Measurements from ENCODE around the gene PHLDA2. TPM values are rescaled to one million over a fixed set of nuclear protein-coding genes. Genes with fewer than 3 reads are reported as not detected.

PHLDA2 gene
- polyA plus RNA-seq, 2 of the 4 experiments (the other 2 are of a cell fraction) = 7.0 to 49.6 TPM

DNA sequence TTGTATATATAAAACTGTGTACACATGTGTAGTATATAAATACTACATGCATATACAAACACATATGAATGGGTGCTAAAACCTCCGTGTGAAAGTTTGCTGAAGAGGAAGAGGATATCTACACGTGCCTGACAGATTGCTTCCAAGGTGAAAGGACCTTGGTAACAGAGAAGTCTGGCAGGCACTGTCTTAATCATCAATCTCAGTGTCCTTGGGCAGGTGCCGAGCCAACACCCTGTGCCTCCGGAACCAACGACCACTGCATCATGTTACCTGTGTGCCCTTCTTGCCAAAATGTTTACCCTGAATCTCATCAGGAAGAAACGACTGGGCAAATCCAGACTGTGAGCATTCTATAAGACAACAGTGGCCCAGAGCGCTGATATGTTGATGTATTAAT, 47.9 kb upstream of the PHLDA2 start:
- H3K4me3 ChIP-seq = no peak overlapping the region
- no peak overlapping the region for H3K4me2 ChIP-seq
- FAIRE-seq = no peak
- no peaks in the 10 kb centered on the region for H3K9me3 ChIP-seq
- TF ChIP-seq RNF2 (IDR thresholded peaks at IDR 0.05; ENCODE audit: borderline replicate concordance, low read depth) (no peak), NR3C1 (IDR thresholded peaks at IDR 0.05) (no peak), BHLHE40 (IDR thresholded peaks at IDR 0.05; ENCODE audit: low read depth, low read length) (no peak), POLR2A (IDR thresholded peaks at IDR 0.05; ENCODE audit: low read length) (no peak), ESRRA (IDR thresholded peaks at IDR 0.05; ENCODE audit: borderline replicate concordance, low read length) (no peak), HOXA7 (CRISPR knock-in tag; IDR thresholded peaks at IDR 0.05) (no peak), GATA3 (IDR thresholded peaks at IDR 0.05; ENCODE audit: borderline replicate concordance) (no peak), SMC3 (IDR thresholded peaks at IDR 0.05) (no peak)
- TF ChIP-seq, protein P1, sequence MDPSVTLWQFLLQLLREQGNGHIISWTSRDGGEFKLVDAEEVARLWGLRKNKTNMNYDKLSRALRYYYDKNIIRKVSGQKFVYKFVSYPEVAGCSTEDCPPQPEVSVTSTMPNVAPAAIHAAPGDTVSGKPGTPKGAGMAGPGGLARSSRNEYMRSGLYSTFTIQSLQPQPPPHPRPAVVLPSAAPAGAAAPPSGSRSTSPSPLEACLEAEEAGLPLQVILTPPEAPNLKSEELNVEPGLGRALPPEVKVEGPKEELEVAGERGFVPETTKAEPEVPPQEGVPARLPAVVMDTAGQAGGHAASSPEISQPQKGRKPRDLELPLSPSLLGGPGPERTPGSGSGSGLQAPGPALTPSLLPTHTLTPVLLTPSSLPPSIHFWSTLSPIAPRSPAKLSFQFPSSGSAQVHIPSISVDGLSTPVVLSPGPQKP (IDR thresholded peaks at IDR 0.05; ENCODE audit: low read depth, low read length) = no peak
- DNase-seq (ENCODE audit: low read depth in 1 of 2, low spot score in 1 of 2) = no peak
- no peak for ATAC-seq
- 83% methylated on average over 7 of the region's 7 CpGs for WGBS (ENCODE audit: missing lambda C conversion rate)
- H3K27ac ChIP-seq = no peak overlapping the region
- no peaks in the 10 kb centered on the region for H3K4me1 ChIP-seq
- CTCF ChIA-PET = interaction anchor here (1.0 to 1.4 kb wide), 2 partner anchors 10 kb away, joined by 4 read pairs; no protein-coding TSS in a partner anchor
- POLR2A ChIA-PET = no interaction called here

DNA sequence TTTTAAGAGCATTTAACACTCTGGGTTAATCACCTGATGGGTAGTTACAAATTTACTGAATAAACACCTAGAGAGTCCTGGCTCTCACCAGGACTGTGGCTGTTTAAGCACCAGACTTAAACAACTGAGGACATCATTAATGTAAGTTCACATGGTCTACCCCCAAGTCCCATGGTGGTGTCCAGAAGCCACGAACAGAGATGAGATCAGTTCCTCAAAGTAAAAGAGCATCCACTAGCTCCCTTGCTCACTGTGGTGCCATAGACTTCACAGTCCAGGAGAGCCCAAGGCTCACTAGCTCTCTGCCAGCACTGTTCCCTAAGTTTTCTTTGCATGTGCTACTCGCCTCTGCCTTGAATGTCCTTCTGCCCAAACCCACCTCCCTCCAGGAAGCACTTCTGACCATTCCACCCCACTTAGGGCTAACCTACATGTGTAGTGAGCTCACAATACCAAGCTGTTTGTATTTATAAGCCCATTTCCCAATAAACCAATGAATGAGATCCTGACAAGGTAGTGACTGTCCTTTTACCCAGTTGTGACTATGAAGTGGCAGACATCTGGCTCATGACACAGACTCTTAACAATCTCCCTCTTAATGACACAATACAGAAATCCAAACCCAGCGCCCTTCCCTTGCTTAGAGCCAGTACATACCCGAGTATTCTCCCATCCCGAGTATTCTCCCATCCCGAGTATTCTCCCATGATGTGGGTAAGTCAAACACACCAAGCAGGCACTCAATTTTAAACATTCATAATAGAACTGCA, 47.3 kb upstream of the PHLDA2 start:
- ATAC-seq = peak; percentile 30 to 37; a peak in 4 of 6 replicates
- Histone ChIP-seq H3K27ac (no peak overlapping the region), H3K4me2 (no peak overlapping the region), H3K9me3 (no peaks in the 10 kb centered on the region), H3K4me1 (no peaks in the 10 kb centered on the region), H3K4me3 (no peak overlapping the region)
- TF ChIP-seq JUN (IDR thresholded peaks at IDR 0.05) (no peak), JUNB (IDR thresholded peaks at IDR 0.05) (no peak), SREBF2 (IDR thresholded peaks at IDR 0.05) (no peak), EHF (CRISPR knock-in tag; IDR thresholded peaks at IDR 0.05) (no peak), GATA3 (IDR thresholded peaks at IDR 0.05; ENCODE audit: borderline replicate concordance) (no peak), ZFP36 (IDR thresholded peaks at IDR 0.05; ENCODE audit: borderline replicate concordance, partially characterized antibody) (no peak), RARB (CRISPR knock-in tag; IDR thresholded peaks at IDR 0.05) (no peak), HOXB5 (CRISPR knock-in tag; IDR thresholded peaks at IDR 0.05) (no peak), ZC3H11A (IDR thresholded peaks at IDR 0.05) (no peak), NR3C1 (IDR thresholded peaks at IDR 0.05) (no peak), NPAS2 (CRISPR knock-in tag; IDR thresholded peaks at IDR 0.05; ENCODE audit: borderline replicate concordance) (no peak), CEBPB (IDR thresholded peaks at IDR 0.05) (no peak), HOXA7 (CRISPR knock-in tag; IDR thresholded peaks at IDR 0.05) (no peak), POLR2AphosphoS2 (conservative IDR thresholded peaks at IDR 0.05; ENCODE audit: low read length) (no peak)
- TF ChIP-seq, protein P2, sequence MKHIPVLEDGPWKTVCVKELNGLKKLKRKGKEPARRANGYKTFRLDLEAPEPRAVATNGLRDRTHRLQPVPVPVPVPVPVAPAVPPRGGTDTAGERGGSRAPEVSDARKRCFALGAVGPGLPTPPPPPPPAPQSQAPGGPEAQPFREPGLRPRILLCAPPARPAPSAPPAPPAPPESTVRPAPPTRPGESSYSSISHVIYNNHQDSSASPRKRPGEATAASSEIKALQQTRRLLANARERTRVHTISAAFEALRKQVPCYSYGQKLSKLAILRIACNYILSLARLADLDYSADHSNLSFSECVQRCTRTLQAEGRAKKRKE (CRISPR knock-in tag; IDR thresholded peaks at IDR 0.05; ENCODE audit: low read depth) = no peak
- TF ChIP-seq, protein P1 (IDR thresholded peaks at IDR 0.05; ENCODE audit: low read depth, low read length) = no peak
- TF ChIP-seq, protein P3, sequence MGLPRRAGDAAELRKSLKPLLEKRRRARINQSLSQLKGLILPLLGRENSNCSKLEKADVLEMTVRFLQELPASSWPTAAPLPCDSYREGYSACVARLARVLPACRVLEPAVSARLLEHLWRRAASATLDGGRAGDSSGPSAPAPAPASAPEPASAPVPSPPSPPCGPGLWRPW (IDR thresholded peaks at IDR 0.05) = no peak
- CTCF ChIA-PET = interaction anchor here (0.7 to 3.3 kb wide), 16 partner anchors 9 to 432 kb away, joined by 3 to 23 read pairs (median 4); partner anchors contain the start of gene PHLDA2
- FAIRE-seq = no peak
- 80% methylated on average over 6 of the region's 6 CpGs for WGBS (ENCODE audit: missing lambda C conversion rate)
- no peak for DNase-seq (ENCODE audit: low read depth in 1 of 2, low spot score in 1 of 2)
- POLR2A ChIA-PET = interaction anchor here (1.0 to 1.4 kb wide), 2 partner anchors 13 to 16 kb away, joined by 3 to 4 read pairs; partner anchors contain the start of gene NAP1L4

All from A549 (cell line).